ENCODE measurements around the gene IL20RA.

Gene IL20RA, protein sequence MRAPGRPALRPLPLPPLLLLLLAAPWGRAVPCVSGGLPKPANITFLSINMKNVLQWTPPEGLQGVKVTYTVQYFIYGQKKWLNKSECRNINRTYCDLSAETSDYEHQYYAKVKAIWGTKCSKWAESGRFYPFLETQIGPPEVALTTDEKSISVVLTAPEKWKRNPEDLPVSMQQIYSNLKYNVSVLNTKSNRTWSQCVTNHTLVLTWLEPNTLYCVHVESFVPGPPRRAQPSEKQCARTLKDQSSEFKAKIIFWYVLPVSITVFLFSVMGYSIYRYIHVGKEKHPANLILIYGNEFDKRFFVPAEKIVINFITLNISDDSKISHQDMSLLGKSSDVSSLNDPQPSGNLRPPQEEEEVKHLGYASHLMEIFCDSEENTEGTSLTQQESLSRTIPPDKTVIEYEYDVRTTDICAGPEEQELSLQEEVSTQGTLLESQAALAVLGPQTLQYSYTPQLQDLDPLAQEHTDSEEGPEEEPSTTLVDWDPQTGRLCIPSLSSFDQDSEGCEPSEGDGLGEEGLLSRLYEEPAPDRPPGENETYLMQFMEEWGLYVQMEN

DNA sequence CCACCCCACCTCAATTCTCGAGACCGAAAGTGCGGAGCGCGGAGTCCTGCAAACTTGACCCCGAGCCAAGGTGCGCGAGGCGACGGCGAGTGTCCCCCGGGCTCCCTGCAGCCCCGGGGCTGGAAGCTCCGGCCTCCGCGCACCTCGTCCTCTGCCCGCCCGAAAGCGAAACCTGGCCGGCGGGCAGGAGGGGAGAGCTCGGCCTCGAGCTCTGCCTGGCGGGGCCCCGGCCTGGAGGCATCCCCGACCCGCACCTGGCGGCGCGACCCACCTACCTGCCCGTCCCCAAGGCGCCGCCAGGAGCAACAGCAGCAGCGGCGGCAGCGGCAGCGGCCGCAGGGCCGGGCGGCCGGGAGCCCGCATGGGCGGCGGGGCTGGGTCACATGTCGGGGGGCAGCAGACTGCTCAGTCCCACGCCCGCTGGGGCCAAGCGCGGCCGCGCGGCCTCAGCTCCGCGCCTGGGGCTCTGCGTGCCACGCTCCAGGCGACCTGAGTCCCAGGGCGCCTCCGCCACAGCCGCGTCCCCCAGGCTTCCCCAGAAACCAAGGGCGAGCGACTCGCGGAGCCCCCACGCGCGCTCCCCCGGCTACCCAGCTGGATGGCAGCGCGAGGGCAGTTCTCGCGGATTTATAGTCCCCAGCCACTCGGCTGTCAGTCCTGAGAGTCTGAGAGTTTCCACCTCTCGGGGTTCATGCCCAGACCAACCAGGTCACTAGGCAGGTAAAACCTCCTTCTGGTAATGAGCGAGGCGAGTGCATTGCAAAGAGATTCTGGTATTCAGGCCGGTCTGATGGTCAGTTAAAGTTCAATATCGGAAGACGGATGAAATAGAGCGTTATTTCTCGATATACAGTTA is at the start of gene IL20RA:
IL20RA (minus strand) TSS at position 600 of the 856 bp plus-strand sequence; CDS start at position 363, 237 bp downstream.
- peaks cover 13% of the 10 kb centered on the region; the same call in 1 of the 2 replicates for H3K27me3 ChIP-seq (ENCODE audit: control insufficient read depth, low read length)
- H3K4me3 ChIP-seq (ENCODE audit: low read length), result no peak within 1 kb of the TSS
- no peaks in the 10 kb centered on the region for H4K20me1 ChIP-seq (ENCODE audit: control insufficient read depth, insufficient read depth, low read depth, low read length)
- no peak within 1 kb of the TSS for H3K27ac ChIP-seq (ENCODE audit: low read depth, low read length)
- no peaks in the 10 kb centered on the region for H3K79me2 ChIP-seq (ENCODE audit: control insufficient read depth, low read length)
- no peaks in the 10 kb centered on the region for H3F3A ChIP-seq (ENCODE audit: control insufficient read depth, insufficient read depth)
- H3K9me3 ChIP-seq (ENCODE audit: control insufficient read depth, insufficient read depth, low read length), result no peaks in the 10 kb centered on the region
- no peak within 1 kb of the TSS for H3K4me2 ChIP-seq (ENCODE audit: low read length)
- H3K4me1 ChIP-seq (ENCODE audit: control insufficient read depth, low read length), result no peaks in the 10 kb centered on the region
- H3K36me3 ChIP-seq (ENCODE audit: control insufficient read depth, low read length), result no peaks in the 10 kb centered on the region
- H3K9me2 ChIP-seq (replicated peaks; ENCODE audit: control insufficient read depth, low read length), result no peaks in the 10 kb centered on the region
- TF ChIP-seq EZH2phosphoT487 (IDR thresholded peaks at IDR 0.05; ENCODE audit: borderline replicate concordance, low read length), result no peak
- TF ChIP-seq, protein P1, sequence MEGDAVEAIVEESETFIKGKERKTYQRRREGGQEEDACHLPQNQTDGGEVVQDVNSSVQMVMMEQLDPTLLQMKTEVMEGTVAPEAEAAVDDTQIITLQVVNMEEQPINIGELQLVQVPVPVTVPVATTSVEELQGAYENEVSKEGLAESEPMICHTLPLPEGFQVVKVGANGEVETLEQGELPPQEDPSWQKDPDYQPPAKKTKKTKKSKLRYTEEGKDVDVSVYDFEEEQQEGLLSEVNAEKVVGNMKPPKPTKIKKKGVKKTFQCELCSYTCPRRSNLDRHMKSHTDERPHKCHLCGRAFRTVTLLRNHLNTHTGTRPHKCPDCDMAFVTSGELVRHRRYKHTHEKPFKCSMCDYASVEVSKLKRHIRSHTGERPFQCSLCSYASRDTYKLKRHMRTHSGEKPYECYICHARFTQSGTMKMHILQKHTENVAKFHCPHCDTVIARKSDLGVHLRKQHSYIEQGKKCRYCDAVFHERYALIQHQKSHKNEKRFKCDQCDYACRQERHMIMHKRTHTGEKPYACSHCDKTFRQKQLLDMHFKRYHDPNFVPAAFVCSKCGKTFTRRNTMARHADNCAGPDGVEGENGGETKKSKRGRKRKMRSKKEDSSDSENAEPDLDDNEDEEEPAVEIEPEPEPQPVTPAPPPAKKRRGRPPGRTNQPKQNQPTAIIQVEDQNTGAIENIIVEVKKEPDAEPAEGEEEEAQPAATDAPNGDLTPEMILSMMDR (IDR thresholded peaks at IDR 0.05; ENCODE audit: low read depth, low read length, poor library complexity, severe bottlenecking), result no peak

DNA sequence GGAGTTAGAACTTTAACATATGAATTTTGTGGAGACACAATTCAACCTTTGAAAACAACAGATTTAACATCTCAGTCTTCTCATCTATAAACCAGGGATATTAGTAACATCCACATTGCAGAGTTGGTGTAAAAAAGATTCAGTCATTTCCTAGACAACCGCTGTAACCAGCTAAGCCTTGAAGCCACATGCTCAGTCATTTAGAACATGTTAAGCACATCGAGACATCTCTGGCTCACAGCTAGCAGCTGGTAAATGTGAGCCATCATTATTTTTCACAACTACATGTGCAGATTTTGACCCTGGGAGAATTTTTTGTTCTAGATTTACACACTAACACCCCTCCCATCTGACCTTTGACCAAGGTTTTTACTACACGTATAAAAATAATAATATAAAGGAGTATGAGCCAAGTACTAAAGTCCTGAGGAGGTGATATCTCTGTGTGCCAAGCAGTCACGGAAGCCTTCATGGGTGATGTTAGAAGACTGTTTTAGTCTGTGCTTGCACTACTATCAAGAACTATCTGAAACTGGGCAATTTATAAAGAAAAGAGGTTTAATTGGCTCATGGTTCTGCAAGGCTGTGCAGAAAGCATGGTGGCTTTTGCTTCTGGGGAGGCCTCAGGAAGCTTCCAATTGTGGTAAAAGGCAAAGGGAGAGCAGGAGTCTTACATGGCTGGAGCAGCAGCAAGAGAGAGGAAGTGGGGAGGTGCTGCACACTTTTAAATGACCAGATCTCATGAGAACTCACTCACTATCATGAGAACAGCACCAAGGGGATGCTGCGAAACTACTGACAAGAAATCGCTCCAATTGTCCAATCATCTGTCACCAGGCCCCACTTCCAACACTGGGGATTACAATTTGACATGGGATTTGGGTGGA is 48.7 kb upstream of the IL20RA start:
- Histone ChIP-seq H3K9me2 (replicated peaks; ENCODE audit: control insufficient read depth, low read length) (no peaks in the 10 kb centered on the region), H3K27ac (ENCODE audit: low read depth, low read length) (no peak overlapping the region), H4K20me1 (ENCODE audit: control insufficient read depth, insufficient read depth, low read depth, low read length) (no peaks in the 10 kb centered on the region), H3K4me2 (ENCODE audit: low read length) (no peak overlapping the region), H3K4me1 (ENCODE audit: control insufficient read depth, low read length) (peaks cover 12% of the 10 kb centered on the region), H3K36me3 (ENCODE audit: control insufficient read depth, low read length) (no peaks in the 10 kb centered on the region), H3K27me3 (ENCODE audit: control insufficient read depth, low read length) (no peaks in the 10 kb centered on the region), H3F3A (ENCODE audit: control insufficient read depth, insufficient read depth) (no peaks in the 10 kb centered on the region), H3K79me2 (ENCODE audit: control insufficient read depth, low read length) (no peaks in the 10 kb centered on the region), H3K4me3 (ENCODE audit: low read length) (no peak overlapping the region), H3K9me3 (ENCODE audit: control insufficient read depth, insufficient read depth, low read length) (no peaks in the 10 kb centered on the region)
- TF ChIP-seq, protein P1 (IDR thresholded peaks at IDR 0.05; ENCODE audit: low read depth, low read length, poor library complexity, severe bottlenecking), result no peak
- TF ChIP-seq EZH2phosphoT487 (IDR thresholded peaks at IDR 0.05; ENCODE audit: borderline replicate concordance, low read length), result no peak

- H3K27ac ChIP-seq (ENCODE audit: low read depth, low read length), result no peak overlapping the region
Observed at GRCh38 chr6:137092018-137092417, 47.3 kb upstream of the IL20RA start.

More at GRCh38 chr6:137092018-137092417, 47.3 kb upstream of the IL20RA start:
- H3K27me3 ChIP-seq (ENCODE audit: control insufficient read depth, low read length), result no peaks in the 10 kb centered on the region
- no peaks in the 10 kb centered on the region for H3F3A ChIP-seq (ENCODE audit: control insufficient read depth, insufficient read depth)
- H3K4me1 ChIP-seq (ENCODE audit: control insufficient read depth, low read length), result peaks cover 12% of the 10 kb centered on the region
- H3K36me3 ChIP-seq (ENCODE audit: control insufficient read depth, low read length), result no peaks in the 10 kb centered on the region
- H3K79me2 ChIP-seq (ENCODE audit: control insufficient read depth, low read length), result no peaks in the 10 kb centered on the region
- no peaks in the 10 kb centered on the region for H4K20me1 ChIP-seq (ENCODE audit: control insufficient read depth, insufficient read depth, low read depth, low read length)
- H3K4me2 ChIP-seq (ENCODE audit: low read length), result no peak overlapping the region
- no peak overlapping the region for H3K4me3 ChIP-seq (ENCODE audit: low read length)
- no peaks in the 10 kb centered on the region for H3K9me2 ChIP-seq (replicated peaks; ENCODE audit: control insufficient read depth, low read length)
- no peak for TF ChIP-seq EZH2phosphoT487 (IDR thresholded peaks at IDR 0.05; ENCODE audit: borderline replicate concordance, low read length)
- TF ChIP-seq, protein P1 (IDR thresholded peaks at IDR 0.05; ENCODE audit: low read depth, low read length, poor library complexity, severe bottlenecking), result no peak
- H3K9me3 ChIP-seq (ENCODE audit: control insufficient read depth, insufficient read depth, low read length), result no peaks in the 10 kb centered on the region
